ENCODE results near the gene CRACR2A. TPM values are rescaled to one million over a fixed set of nuclear protein-coding genes. Genes with fewer than 3 reads are reported as not detected.

Gene CRACR2A
- total RNA-seq, 2 donors from 2014 or later = 6.0 to 10.9 TPM

- no peak overlapping the region for H3K27ac ChIP-seq
- H3K4me1 ChIP-seq = no peaks in the 10 kb centered on the region
- TF ChIP-seq CTCF (IDR thresholded peaks at IDR 0.05) = no peak
- no peaks in the 10 kb centered on the region for H3K9me3 ChIP-seq
- no peaks in the 10 kb centered on the region for H3K36me3 ChIP-seq
- H3K27me3 ChIP-seq = no peaks in the 10 kb centered on the region
- H3K4me3 ChIP-seq = no peak overlapping the region
- no peak for DNase-seq (ENCODE audit: low spot score)
Observed at GRCh38 chr12:3717283-3717898, 35.5 kb downstream of the CRACR2A start.

GRCh38 chr12:3715999-3716398, 36.9 kb downstream of the CRACR2A start:
- no peaks in the 10 kb centered on the region for H3K36me3 ChIP-seq
- TF ChIP-seq CTCF (IDR thresholded peaks at IDR 0.05) = no peak
- no peaks in the 10 kb centered on the region for H3K27me3 ChIP-seq
- no peaks in the 10 kb centered on the region for H3K9me3 ChIP-seq
- no peaks in the 10 kb centered on the region for H3K4me1 ChIP-seq
- no peak for DNase-seq (ENCODE audit: low spot score)
- no peak overlapping the region for H3K27ac ChIP-seq
- no peak overlapping the region for H3K4me3 ChIP-seq

GRCh38 chr12:3713947-3714346, 39.0 kb downstream of the CRACR2A start:
- H3K27me3 ChIP-seq = no peaks in the 10 kb centered on the region
- H3K4me1 ChIP-seq = no peaks in the 10 kb centered on the region
- no peak overlapping the region for H3K4me3 ChIP-seq
- no peaks in the 10 kb centered on the region for H3K9me3 ChIP-seq
- no peak overlapping the region for H3K27ac ChIP-seq
- DNase-seq (ENCODE audit: low spot score) = no peak
- TF ChIP-seq CTCF (IDR thresholded peaks at IDR 0.05) = no peak
- no peaks in the 10 kb centered on the region for H3K36me3 ChIP-seq

- Histone ChIP-seq H3K4me1 (no peaks in the 10 kb centered on the region), H3K9me3 (no peaks in the 10 kb centered on the region), H3K27me3 (no peaks in the 10 kb centered on the region), H3K4me3 (no peak overlapping the region), H3K27ac (no peak overlapping the region), H3K36me3 (no peaks in the 10 kb centered on the region)
- TF ChIP-seq CTCF (IDR thresholded peaks at IDR 0.05) = no peak
- DNase-seq (ENCODE audit: low spot score) = no peak
Observed at GRCh38 chr12:3713483-3713882, 39.4 kb downstream of the CRACR2A start.

- no peaks in the 10 kb centered on the region for H3K36me3 ChIP-seq
- no peaks in the 10 kb centered on the region for H3K4me1 ChIP-seq
- DNase-seq (ENCODE audit: low spot score) = no peak
- H3K4me3 ChIP-seq = no peak overlapping the region
- TF ChIP-seq CTCF (IDR thresholded peaks at IDR 0.05) = no peak
- no peaks in the 10 kb centered on the region for H3K9me3 ChIP-seq
- H3K27ac ChIP-seq = no peak overlapping the region
- no peaks in the 10 kb centered on the region for H3K27me3 ChIP-seq
Observed at GRCh38 chr12:3712209-3712992, 40.5 kb downstream of the CRACR2A start.

Measured in right atrium auricular region (tissue), 2 donors.